ENCODE data around the gene PLCL1.

DNA sequence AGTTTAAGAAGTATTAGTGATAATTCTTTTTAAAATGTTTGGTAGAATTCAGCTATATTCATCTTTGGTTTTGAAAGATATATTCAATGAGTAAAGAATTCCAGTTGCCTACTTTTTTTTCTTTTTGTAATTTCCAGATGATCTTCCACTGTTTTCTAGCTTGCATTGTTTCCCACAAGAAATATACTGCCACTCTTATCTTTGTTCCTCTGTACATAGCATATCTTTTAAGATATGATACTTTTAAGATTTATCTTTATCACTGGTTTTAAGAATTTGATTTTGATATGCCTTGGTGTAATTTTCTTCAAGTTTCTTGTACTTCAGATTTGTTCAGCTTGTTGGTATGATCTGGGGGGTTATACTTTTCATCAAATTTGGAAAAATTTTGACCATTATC, 374.4 kb downstream of the PLCL1 start:
- TF ChIP-seq, protein P1, sequence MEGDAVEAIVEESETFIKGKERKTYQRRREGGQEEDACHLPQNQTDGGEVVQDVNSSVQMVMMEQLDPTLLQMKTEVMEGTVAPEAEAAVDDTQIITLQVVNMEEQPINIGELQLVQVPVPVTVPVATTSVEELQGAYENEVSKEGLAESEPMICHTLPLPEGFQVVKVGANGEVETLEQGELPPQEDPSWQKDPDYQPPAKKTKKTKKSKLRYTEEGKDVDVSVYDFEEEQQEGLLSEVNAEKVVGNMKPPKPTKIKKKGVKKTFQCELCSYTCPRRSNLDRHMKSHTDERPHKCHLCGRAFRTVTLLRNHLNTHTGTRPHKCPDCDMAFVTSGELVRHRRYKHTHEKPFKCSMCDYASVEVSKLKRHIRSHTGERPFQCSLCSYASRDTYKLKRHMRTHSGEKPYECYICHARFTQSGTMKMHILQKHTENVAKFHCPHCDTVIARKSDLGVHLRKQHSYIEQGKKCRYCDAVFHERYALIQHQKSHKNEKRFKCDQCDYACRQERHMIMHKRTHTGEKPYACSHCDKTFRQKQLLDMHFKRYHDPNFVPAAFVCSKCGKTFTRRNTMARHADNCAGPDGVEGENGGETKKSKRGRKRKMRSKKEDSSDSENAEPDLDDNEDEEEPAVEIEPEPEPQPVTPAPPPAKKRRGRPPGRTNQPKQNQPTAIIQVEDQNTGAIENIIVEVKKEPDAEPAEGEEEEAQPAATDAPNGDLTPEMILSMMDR (IDR thresholded peaks at IDR 0.05): no peak
- TF ChIP-seq RAD21 (IDR thresholded peaks at IDR 0.05; ENCODE audit: low read length): no peak

All from SK-N-SH (cell line).